HEK293T (cell line): ENCODE results near the gene TLR6.

Experiments
- BHLHE40 ChIP-seq: fragments of 450-650 bp; IDR thresholded peaks from 2 replicates; pipeline ENCODE4 v1.6.1; 2016; ENCODE audit warnings: mild to moderate bottlenecking, moderate library complexity, borderline replicate concordance
- CTBP1 ChIP-seq: fragments of 450-650 bp; IDR thresholded peaks from 2 replicates; pipeline ENCODE4 v1.6.1; 2016; ENCODE audit warnings: borderline replicate concordance
- ELF4 ChIP-seq: fragments of 450-650 bp; IDR thresholded peaks from 2 replicates; pipeline ENCODE4 v1.6.1; 2017; ENCODE audit warnings: antibody characterized with exemption
- FOXA1 ChIP-seq: fragments of 450-650 bp; IDR thresholded peaks from 2 replicates; pipeline ENCODE4 v1.6.1; 2016; ENCODE audit warnings: mild to moderate bottlenecking
- FOXK2 ChIP-seq: fragments of 450-650 bp; IDR thresholded peaks from 2 replicates; pipeline ENCODE4 v1.6.1; 2016; ENCODE audit warnings: mild to moderate bottlenecking
- FOXM1 ChIP-seq: fragments of 450-650 bp; IDR thresholded peaks from 2 replicates; pipeline ENCODE4 v1.6.1; 2017; ENCODE audit warnings: mild to moderate bottlenecking, borderline replicate concordance
- HDGF ChIP-seq: fragments of 450-650 bp; IDR thresholded peaks from 2 replicates; pipeline ENCODE4 v1.6.1; 2017; ENCODE audit warnings: antibody characterized with exemption, borderline replicate concordance
- L3MBTL2 ChIP-seq: fragments of 450-650 bp; conservative IDR thresholded peaks from 2 replicates; pipeline ENCODE4 v1.6.1; 2016; ENCODE audit warnings: mild to moderate bottlenecking
- LEF1 ChIP-seq: fragments of 450-650 bp; IDR thresholded peaks from 2 replicates; pipeline ENCODE4 v1.6.1; 2017; ENCODE audit warnings: mild to moderate bottlenecking, borderline replicate concordance
- NFRKB ChIP-seq: fragments of 450-650 bp; IDR thresholded peaks from 2 replicates; pipeline ENCODE4 v1.6.1; 2016; ENCODE audit warnings: mild to moderate bottlenecking, moderate library complexity
- SP1 ChIP-seq: fragments of 450-650 bp; IDR thresholded peaks from 2 replicates; pipeline ENCODE4 v1.6.1; 2017
- SUZ12 ChIP-seq: fragments of 450-650 bp; IDR thresholded peaks from 2 replicates; pipeline ENCODE4 v1.6.1; 2016; ENCODE audit warnings: mild to moderate bottlenecking
- TF ChIP-seq, protein P1 (sequence below): fragments of 450-650 bp; IDR thresholded peaks from 2 replicates; pipeline ENCODE4 v1.6.1; 2016

DNA sequence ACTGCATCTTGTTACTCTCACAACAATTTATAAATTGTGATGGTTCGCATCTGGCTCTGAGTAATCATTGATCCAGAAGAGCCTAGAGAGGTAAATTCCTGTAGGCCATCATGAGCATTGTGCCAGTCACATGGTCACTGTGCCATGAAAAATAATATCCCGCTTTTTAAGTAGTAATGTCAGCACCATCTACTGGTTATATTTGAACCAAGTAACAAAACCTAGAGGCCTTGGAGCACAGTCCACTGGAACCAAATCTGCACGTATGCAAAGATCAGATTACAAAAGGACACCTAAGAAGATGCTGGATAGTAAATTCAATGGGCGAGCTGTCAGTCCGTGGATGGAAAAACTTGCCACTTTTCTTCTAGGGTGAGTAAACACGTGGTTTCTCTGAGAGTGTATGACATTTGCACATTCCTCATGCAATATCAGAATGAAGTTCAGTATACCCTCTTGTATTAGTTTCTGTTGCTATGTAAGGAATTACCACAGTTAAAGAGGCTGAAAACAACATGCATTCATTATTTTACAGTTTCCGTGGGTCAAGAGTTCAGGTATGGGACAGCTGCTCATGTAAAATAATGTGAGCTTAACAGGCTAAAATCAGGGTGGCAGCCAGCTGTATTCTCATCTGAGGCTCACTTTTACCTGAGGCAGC is 37.8 kb upstream of the TLR6 start:
- no peak for TF ChIP-seq BHLHE40
- no peak for TF ChIP-seq SUZ12
- TF ChIP-seq FOXK2, result no peak
- no peak for TF ChIP-seq FOXM1
- no peak for TF ChIP-seq NFRKB
- TF ChIP-seq LEF1, result no peak
- no peak for TF ChIP-seq SP1
- no peak for TF ChIP-seq CTBP1
- TF ChIP-seq, protein P1, sequence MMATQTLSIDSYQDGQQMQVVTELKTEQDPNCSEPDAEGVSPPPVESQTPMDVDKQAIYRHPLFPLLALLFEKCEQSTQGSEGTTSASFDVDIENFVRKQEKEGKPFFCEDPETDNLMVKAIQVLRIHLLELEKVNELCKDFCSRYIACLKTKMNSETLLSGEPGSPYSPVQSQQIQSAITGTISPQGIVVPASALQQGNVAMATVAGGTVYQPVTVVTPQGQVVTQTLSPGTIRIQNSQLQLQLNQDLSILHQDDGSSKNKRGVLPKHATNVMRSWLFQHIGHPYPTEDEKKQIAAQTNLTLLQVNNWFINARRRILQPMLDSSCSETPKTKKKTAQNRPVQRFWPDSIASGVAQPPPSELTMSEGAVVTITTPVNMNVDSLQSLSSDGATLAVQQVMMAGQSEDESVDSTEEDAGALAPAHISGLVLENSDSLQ, result no peak
- no peak; the same call in 1 of the 2 replicates for TF ChIP-seq L3MBTL2
- TF ChIP-seq FOXA1, result no peak
- no peak for TF ChIP-seq ELF4
- TF ChIP-seq HDGF, result no peak
